ENCODE data around the gene MIXL1. TPM values are rescaled to one million over a fixed set of nuclear protein-coding genes. Genes with fewer than 3 reads are reported as not detected.
A peak's percentile ranks its signal among the peaks of the same experiment; 100 is the strongest.

Gene MIXL1
- under 1 TPM; 0.19 to 0.51 TPM for total RNA-seq
- polyA plus RNA-seq: not detected
- long read RNA-seq, donor 1: 0 reads
- long read RNA-seq, donor 2: 0 reads

DNA sequence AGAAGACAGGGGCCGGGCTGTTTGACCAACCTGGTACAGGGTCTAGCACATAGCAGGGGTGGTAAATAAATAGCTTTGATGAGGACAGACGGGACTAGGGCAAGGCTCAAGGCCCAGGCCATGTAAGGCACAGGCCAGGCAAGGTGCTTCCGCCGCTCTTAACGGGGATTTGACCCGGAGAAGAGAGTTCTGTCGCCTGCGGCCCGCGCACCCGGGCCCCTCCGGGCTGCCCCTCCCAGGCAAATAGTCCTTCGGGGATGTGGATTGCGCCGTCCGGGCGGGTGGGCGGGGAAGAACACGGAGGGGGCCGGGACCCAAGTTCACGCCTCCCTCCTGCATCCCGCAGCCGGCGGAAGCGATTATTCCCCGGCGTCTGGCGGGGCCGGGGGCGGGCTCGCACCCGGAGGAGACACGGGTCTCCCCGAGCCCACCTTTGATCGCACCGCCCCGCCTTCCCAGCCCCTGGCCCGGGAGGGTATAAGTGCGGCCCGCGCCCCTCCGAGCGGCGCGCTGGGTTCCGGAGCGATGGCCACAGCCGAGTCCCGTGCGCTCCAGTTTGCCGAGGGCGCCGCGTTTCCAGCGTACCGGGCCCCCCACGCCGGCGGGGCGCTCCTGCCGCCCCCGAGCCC lies at the start of gene MIXL1:
MIXL1 (plus strand) TSS at position 508 of the 629 bp plus-strand sequence; CDS start at position 526, 18 bp downstream.
- ATAC-seq (ENCODE audit: low FRiP score): peak; percentile 43
- 4 to 7% methylated on average over 51 to 62 of the region's 62 CpGs for WGBS, 2 donors

DNA sequence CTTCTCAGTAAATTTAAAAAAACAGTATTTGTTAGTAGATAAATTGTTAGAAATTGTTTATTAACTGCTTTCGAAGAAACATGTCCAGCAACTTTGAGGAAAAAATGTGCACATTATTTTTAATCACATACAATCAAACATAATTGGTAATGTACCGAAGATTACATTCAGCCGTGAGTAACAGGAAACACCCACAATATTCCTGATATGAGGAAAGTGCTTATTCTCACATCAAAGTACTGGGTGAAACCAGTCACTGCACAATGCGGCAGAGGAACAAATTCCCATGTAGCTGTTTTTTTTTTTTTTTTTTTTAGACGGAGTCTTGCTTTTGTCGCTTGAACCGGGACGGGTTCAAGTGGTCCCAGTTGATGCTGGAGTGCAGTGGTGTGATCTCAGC lies 46.6 kb upstream of the MIXL1 start:
- intact Hi-C loops (cut with DNase I): no loop called here
- no peak for ATAC-seq (ENCODE audit: low FRiP score)
- 85 to 91% methylated on average over 8 of the region's 8 CpGs for WGBS, 2 donors

More for the DNA sequence above, at the start of gene MIXL1:
- no peak within 1 kb of the TSS for H3K27ac ChIP-seq (ENCODE audit: low read depth in 1 of 2, low read length in 2 of 2)
- H3K4me3 ChIP-seq (ENCODE audit: low read length in 2 of 2): peak within 1 kb of the TSS; percentile 49 to 55
- DNase-seq: no peak
- H3K36me3 ChIP-seq (ENCODE audit: control insufficient read depth in 1 of 2, insufficient read depth in 2 of 2, low read length in 1 of 2): no peaks in the 10 kb centered on the region
- H3K27me3 ChIP-seq (ENCODE audit: control insufficient read depth in 1 of 2, insufficient read depth in 2 of 2, low read length in 1 of 2): no peaks in the 10 kb centered on the region
- H3K4me1 ChIP-seq (ENCODE audit: control insufficient read depth in 1 of 2, insufficient read depth in 2 of 2, low read length in 2 of 2): no peaks in the 10 kb centered on the region
- H3K9me3 ChIP-seq (ENCODE audit: control insufficient read depth, low read length): no peaks in the 10 kb centered on the region
- intact Hi-C loops (cut with DNase I): no loop called here

DNA sequence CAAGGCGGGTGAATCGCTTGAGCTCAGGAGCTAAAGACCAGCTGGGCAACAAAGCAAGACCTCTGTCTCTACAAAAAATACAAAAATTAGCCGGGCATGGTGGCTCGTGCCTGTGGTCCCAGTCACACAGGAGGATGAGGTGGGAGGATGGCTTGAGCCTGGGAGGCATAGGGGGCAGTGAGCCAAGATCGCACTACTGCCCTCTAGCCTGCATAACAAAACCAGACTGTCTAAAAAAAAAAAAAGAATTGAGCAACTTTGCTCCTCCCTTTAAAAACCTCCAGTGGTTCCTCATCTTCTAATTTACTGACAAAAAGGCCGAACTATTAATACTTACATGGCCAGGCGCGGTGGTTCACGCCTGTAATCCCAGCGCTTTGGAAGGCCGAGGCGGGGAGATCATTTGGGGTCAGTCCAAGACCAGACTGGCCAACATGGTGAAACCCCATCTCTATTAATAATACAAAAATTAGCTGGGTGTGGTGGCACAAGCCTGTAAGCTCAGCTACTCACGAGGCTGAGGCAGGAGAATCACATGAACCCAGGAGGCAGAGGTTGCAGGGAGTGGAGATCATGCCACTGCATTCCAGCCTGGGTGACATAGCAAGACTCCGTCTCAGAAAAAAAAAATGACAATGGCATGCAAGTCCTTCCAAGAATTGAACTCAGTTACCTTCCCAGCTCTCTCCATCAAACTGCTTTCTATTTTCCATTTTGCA lies 41.3 kb upstream of the MIXL1 start:
- ATAC-seq (ENCODE audit: low FRiP score): peak; percentile 66
- Histone ChIP-seq H3K36me3 (ENCODE audit: control insufficient read depth in 1 of 2, insufficient read depth in 2 of 2, low read length in 1 of 2) (no peaks in the 10 kb centered on the region), H3K4me1 (ENCODE audit: control insufficient read depth in 1 of 2, insufficient read depth in 2 of 2, low read length in 2 of 2) (peaks cover 0 to 3% of the 10 kb centered on the region in 2 donors), H3K27ac (ENCODE audit: low read depth in 1 of 2, low read length in 2 of 2) (no peak overlapping the region), H3K4me3 (ENCODE audit: low read length in 2 of 2) (no peak overlapping the region), H3K27me3 (ENCODE audit: control insufficient read depth in 1 of 2, insufficient read depth in 2 of 2, low read length in 1 of 2) (no peaks in the 10 kb centered on the region), H3K9me3 (ENCODE audit: control insufficient read depth, low read length) (no peaks in the 10 kb centered on the region)
- peak; percentile 65 to 81 for DNase-seq
- 67 to 81% methylated on average over 14 of the region's 14 CpGs for WGBS, 2 donors
- intact Hi-C loops (cut with DNase I): loop anchor here in 1 of 2 donors (5.0 to 10.0 kb wide), 2 partner anchors 40 to 117 kb away; partner anchors contain the start of gene H3-3A

More for the DNA sequence above, 46.6 kb upstream of the MIXL1 start:
- no peak overlapping the region for H3K27ac ChIP-seq (ENCODE audit: low read depth in 1 of 2, low read length in 2 of 2)
- H3K36me3 ChIP-seq (ENCODE audit: control insufficient read depth in 1 of 2, insufficient read depth in 2 of 2, low read length in 1 of 2): no peaks in the 10 kb centered on the region
- no peaks in the 10 kb centered on the region for H3K27me3 ChIP-seq (ENCODE audit: control insufficient read depth in 1 of 2, insufficient read depth in 2 of 2, low read length in 1 of 2)
- H3K4me1 ChIP-seq (ENCODE audit: control insufficient read depth in 1 of 2, insufficient read depth in 2 of 2, low read length in 2 of 2): peaks cover 0 to 3% of the 10 kb centered on the region in 2 donors
- H3K4me3 ChIP-seq (ENCODE audit: low read length in 2 of 2): no peak overlapping the region
- no peak for DNase-seq
- no peaks in the 10 kb centered on the region for H3K9me3 ChIP-seq (ENCODE audit: control insufficient read depth, low read length)

DNA sequence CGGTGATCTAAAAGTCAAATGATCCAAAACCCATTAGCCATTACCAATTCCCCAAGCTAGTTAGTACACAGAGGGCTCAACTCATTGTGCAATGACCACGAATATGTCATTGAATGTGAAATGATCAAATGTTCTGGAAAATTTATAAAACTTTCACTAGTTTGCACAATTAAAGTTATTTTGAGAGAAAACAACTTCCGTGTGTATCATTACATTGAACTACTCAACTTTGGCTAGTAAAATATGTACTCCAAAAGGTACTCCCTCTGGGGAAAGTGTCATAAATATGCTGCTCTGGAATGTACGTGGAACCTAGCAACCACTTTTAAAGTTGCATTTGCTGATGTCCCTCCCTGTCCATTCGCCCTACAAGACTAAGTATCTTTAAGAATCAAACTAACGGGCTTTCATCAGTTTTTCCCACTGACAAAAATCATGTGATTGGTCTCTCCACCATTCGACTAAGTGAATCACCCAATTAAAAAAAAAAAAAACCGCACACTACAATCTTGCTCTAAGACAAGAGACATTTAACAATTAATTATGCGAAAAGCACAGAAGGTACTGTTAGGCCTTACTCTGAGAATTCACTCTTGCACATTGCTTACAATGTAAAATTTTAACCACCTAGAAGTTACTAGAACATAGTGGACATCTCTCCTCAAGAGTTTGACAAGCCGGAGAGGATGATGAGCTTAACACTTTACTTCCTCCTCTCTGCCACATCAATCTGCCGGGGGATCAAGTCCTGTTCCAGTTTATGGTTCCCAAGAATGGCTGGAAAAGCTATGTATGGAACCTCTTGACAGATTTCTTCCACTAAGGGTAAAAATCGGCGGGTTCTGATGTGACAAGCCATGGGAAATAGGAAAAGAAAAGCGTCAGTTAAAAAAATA lies 38.1 kb upstream of the MIXL1 start:
- intact Hi-C loops (cut with DNase I): loop anchor here in 1 of 2 donors (10.0 kb wide), 1 partner anchor 121 kb away; the partner anchor contains the start of gene H3-3A
- Histone ChIP-seq H3K36me3 (ENCODE audit: control insufficient read depth in 1 of 2, insufficient read depth in 2 of 2, low read length in 1 of 2) (no peaks in the 10 kb centered on the region), H3K4me3 (ENCODE audit: low read length in 2 of 2) (peak overlapping the region; percentile 84 to 90), H3K27ac (ENCODE audit: low read depth in 1 of 2, low read length in 2 of 2) (no peak overlapping the region), H3K4me1 (ENCODE audit: control insufficient read depth in 1 of 2, insufficient read depth in 2 of 2, low read length in 2 of 2) (peaks cover 0 to 3% of the 10 kb centered on the region in 2 donors), H3K27me3 (ENCODE audit: control insufficient read depth in 1 of 2, insufficient read depth in 2 of 2, low read length in 1 of 2) (no peaks in the 10 kb centered on the region), H3K9me3 (ENCODE audit: control insufficient read depth, low read length) (no peaks in the 10 kb centered on the region)
- DNase-seq (no peak), ATAC-seq (ENCODE audit: low FRiP score) (no peak)
- WGBS, 2 donors: 8% methylated on average over 14 of the region's 14 CpGs

GRCh38 chr1:226186124-226187018 lies 37.1 kb upstream of the MIXL1 start, which contains the start of gene ACBD3:
Gene ACBD3 (minus strand): TSS chr1:226186741. CDS start chr1:226186675, 66 bp downstream.
- Histone ChIP-seq H3K27ac (ENCODE audit: low read depth in 1 of 2, low read length in 2 of 2) (peak within 1 kb of the TSS; percentile 34 to 81), H3K4me1 (ENCODE audit: control insufficient read depth in 1 of 2, insufficient read depth in 2 of 2, low read length in 2 of 2) (peaks cover 0 to 3% of the 10 kb centered on the region in 2 donors), H3K4me3 (ENCODE audit: low read length in 2 of 2) (peak within 1 kb of the TSS; percentile 84 to 90), H3K9me3 (ENCODE audit: control insufficient read depth, low read length) (no peaks in the 10 kb centered on the region), H3K36me3 (ENCODE audit: control insufficient read depth in 1 of 2, insufficient read depth in 2 of 2, low read length in 1 of 2) (no peaks in the 10 kb centered on the region), H3K27me3 (ENCODE audit: control insufficient read depth in 1 of 2, insufficient read depth in 2 of 2, low read length in 1 of 2) (no peaks in the 10 kb centered on the region)
- WGBS, 2 donors: 0 to 1% methylated on average over 62 to 75 of the region's 75 CpGs
- intact Hi-C loops (cut with DNase I): loop anchor here in 1 of 2 donors (10.0 kb wide), 1 partner anchor 122 kb away; the partner anchor contains the start of gene H3-3A
- peak; percentile 94 to 95 for DNase-seq
- ATAC-seq (ENCODE audit: low FRiP score): peak; percentile 94

DNA sequence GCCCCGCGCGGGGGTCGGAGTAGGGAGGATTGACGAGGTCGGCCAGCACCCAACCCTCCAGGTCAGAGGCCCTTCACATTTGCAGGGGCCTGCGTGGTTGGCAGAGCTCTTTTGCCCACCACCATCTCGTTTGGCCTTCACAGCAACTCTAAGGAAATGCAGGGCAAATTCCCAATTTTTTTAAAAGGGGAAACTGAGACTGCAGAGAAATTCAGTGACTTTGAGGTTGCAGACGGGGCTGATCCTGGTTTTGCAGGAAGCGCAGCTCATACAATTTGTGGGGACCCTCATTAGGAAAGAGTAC lies 36.5 kb upstream of the MIXL1 start:
- Histone ChIP-seq H3K27ac (ENCODE audit: low read depth in 1 of 2, low read length in 2 of 2) (peak overlapping the region; percentile 0 to 50), H3K4me3 (ENCODE audit: low read length in 2 of 2) (peak overlapping the region; percentile 84 to 90), H3K27me3 (ENCODE audit: control insufficient read depth in 1 of 2, insufficient read depth in 2 of 2, low read length in 1 of 2) (no peaks in the 10 kb centered on the region), H3K4me1 (ENCODE audit: control insufficient read depth in 1 of 2, insufficient read depth in 2 of 2, low read length in 2 of 2) (peaks cover 0 to 3% of the 10 kb centered on the region in 2 donors), H3K9me3 (ENCODE audit: control insufficient read depth, low read length) (no peaks in the 10 kb centered on the region), H3K36me3 (ENCODE audit: control insufficient read depth in 1 of 2, insufficient read depth in 2 of 2, low read length in 1 of 2) (no peaks in the 10 kb centered on the region)
- ATAC-seq (ENCODE audit: low FRiP score) (no peak), DNase-seq (no peak)
- intact Hi-C loops (cut with DNase I): loop anchor here in 1 of 2 donors (10.0 kb wide), 1 partner anchor 122 kb away; the partner anchor contains the start of gene H3-3A
- WGBS, 2 donors: 7% methylated on average over 10 of the region's 10 CpGs

GRCh38 chr1:226187380-226187779 lies 36.1 kb upstream of the MIXL1 start:
- Histone ChIP-seq H3K4me1 (ENCODE audit: control insufficient read depth in 1 of 2, insufficient read depth in 2 of 2, low read length in 2 of 2) (peaks cover 0 to 3% of the 10 kb centered on the region in 2 donors), H3K36me3 (ENCODE audit: control insufficient read depth in 1 of 2, insufficient read depth in 2 of 2, low read length in 1 of 2) (no peaks in the 10 kb centered on the region), H3K27me3 (ENCODE audit: control insufficient read depth in 1 of 2, insufficient read depth in 2 of 2, low read length in 1 of 2) (no peaks in the 10 kb centered on the region), H3K27ac (ENCODE audit: low read depth in 1 of 2, low read length in 2 of 2) (peak overlapping the region in 1 of 2 donors; percentile 0), H3K4me3 (ENCODE audit: low read length in 2 of 2) (peak overlapping the region in 1 of 2 donors; percentile 84), H3K9me3 (ENCODE audit: control insufficient read depth, low read length) (no peaks in the 10 kb centered on the region)
- 78 to 84% methylated on average over 7 of the region's 7 CpGs for WGBS, 2 donors
- intact Hi-C loops (cut with DNase I): loop anchor here in 1 of 2 donors (10.0 kb wide), 1 partner anchor 123 kb away; the partner anchor contains the start of gene H3-3A
- no peak for DNase-seq
- ATAC-seq (ENCODE audit: low FRiP score): no peak

All from aorta (tissue), 5 donors.